ENCODE data around the gene PTPN9. TPM values are rescaled to one million over a fixed set of nuclear protein-coding genes. Genes with fewer than 3 reads are reported as not detected.

PTPN9 gene
- 10 to 100 TPM in 3 of 4 donors, 1 to 10 TPM in 1; 7.3 to 15.5 (median 10.8) TPM for total RNA-seq

DNA sequence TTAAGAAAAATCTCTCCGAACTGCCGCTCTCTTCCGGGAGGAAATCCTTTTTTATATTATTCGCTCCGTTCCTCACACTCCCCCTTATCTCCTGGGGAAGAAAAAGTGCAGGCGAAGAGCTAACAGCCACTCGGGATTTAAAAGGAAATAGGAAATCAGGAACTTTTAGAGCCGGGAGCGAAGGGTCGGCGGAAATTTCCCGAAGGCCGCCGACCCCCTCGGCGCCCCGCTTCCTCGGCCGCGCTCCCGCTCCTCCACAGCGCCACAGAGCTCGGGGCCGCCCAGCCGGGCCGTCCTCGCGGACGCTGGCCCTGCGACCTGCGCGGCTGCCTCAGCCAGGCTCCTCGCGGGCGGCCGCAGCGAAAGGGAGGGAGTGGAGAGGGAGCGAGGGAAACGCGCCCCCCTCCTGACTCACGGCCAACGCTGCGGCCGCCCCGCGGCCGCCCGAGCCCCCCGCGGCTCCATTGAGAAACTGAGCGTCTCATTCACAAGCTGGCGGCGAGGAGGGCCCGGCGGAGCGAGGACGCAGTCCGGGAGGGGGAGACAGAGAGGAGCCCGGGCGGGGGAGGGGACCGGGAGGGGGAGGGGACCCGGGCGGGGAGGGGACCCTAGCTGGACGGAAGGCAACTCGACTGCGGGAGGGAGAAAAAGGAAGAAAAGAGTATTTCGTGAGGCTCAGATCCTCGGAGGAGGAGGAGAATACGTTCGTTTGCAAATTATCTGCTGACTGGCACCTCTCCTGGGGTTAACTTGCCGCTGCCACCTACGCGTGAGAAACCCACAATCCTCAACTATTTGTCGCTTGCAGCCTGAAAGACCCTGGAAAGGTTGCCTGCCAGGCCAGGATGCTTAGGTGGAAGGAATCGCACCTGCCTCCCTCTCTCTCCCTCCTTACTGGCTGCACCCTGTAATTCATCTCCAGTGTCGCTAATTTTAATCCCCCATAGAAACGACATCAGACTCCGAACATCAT lies at the start of gene PTPN9:
TSS of gene PTPN9 (minus strand) at position 368 of the 973 bp plus-strand sequence. CDS start 539 bp downstream, outside the sequence.
- intact Hi-C loops (cut with DNase I; ENCODE audit: low total_unique reads), result no loop called here
- H3K4me3 ChIP-seq (ENCODE audit: low read depth, poor library complexity, severe bottlenecking), result peak within 1 kb of the TSS; percentile 72
- TF ChIP-seq, protein P1, sequence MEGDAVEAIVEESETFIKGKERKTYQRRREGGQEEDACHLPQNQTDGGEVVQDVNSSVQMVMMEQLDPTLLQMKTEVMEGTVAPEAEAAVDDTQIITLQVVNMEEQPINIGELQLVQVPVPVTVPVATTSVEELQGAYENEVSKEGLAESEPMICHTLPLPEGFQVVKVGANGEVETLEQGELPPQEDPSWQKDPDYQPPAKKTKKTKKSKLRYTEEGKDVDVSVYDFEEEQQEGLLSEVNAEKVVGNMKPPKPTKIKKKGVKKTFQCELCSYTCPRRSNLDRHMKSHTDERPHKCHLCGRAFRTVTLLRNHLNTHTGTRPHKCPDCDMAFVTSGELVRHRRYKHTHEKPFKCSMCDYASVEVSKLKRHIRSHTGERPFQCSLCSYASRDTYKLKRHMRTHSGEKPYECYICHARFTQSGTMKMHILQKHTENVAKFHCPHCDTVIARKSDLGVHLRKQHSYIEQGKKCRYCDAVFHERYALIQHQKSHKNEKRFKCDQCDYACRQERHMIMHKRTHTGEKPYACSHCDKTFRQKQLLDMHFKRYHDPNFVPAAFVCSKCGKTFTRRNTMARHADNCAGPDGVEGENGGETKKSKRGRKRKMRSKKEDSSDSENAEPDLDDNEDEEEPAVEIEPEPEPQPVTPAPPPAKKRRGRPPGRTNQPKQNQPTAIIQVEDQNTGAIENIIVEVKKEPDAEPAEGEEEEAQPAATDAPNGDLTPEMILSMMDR (IDR thresholded peaks at IDR 0.05), result no peak
- no peak for TF ChIP-seq POLR2A (IDR thresholded peaks at IDR 0.05)
- 1% methylated on average over 69 to 78 of the region's 78 CpGs for WGBS, 2 donors
- DNase-seq (ENCODE audit: low spot score in 2 of 2), result peak; percentile 59 to 95

- peak; percentile 93 to 99 for DNase-seq (ENCODE audit: low spot score in 2 of 2)
- intact Hi-C loops (cut with DNase I; ENCODE audit: low total_unique reads), result no loop called here
- TF ChIP-seq, protein P1 (IDR thresholded peaks at IDR 0.05), result no peak
- TF ChIP-seq POLR2A (IDR thresholded peaks at IDR 0.05), result no peak
- peak within 1 kb of the TSS; percentile 99 for H3K4me3 ChIP-seq (ENCODE audit: low read depth, poor library complexity, severe bottlenecking)
- 0 to 1% methylated on average over 23 to 43 of the region's 47 CpGs for whole genome bisulfite sequencing, 2 donors
These were observed 46.6 kb upstream of the PTPN9 start, which contains the start of gene SNUPN for GRCh38 chr15:75625542-75626347. SNUPN (minus strand) TSS chr15:75625725; CDS start chr15:75621051, 4,674 bp downstream.

DNA sequence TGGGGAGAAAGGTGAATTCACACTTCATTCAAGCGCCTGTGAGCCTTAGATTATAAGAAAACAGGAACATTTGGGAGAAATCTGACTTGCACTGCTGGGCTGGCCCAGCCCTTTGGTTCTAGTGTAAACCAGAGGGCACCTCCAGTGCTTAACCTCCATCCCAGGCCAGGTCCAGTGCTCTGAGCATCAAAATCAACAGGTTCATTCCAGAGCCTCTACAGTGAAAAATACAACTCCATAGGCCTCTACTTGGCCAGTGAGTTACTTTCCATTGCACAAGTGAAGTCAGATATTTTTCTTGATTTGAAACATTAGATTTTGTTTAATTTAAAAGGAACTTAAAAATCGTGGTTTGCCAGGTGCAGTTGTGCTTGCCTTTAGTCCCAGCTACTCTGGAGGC lies 43.4 kb upstream of the PTPN9 start:
- WGBS, 2 donors, result 71 to 78% methylated on average over 2 of the region's 2 CpGs
- H3K4me3 ChIP-seq (ENCODE audit: low read depth, poor library complexity, severe bottlenecking), result no peak overlapping the region
- DNase-seq (ENCODE audit: low spot score in 2 of 2), result no peak
- intact Hi-C loops (cut with DNase I; ENCODE audit: low total_unique reads), result no loop called here
- TF ChIP-seq, protein P1 (IDR thresholded peaks at IDR 0.05), result no peak
- TF ChIP-seq POLR2A (IDR thresholded peaks at IDR 0.05), result no peak

GRCh38 chr15:75620841-75621391 lies 41.8 kb upstream of the PTPN9 start:
- 15 to 30% methylated on average over 7 of the region's 7 CpGs for WGBS, 2 donors
- intact Hi-C loops (cut with DNase I; ENCODE audit: low total_unique reads), result no loop called here
- H3K4me3 ChIP-seq (ENCODE audit: low read depth, poor library complexity, severe bottlenecking), result no peak overlapping the region
- peak; percentile 81 to 96 for DNase-seq (ENCODE audit: low spot score in 2 of 2)
- no peak for TF ChIP-seq POLR2A (IDR thresholded peaks at IDR 0.05)
- TF ChIP-seq, protein P1 (IDR thresholded peaks at IDR 0.05), result peak in 1 of 3 donors; percentile 45

DNA sequence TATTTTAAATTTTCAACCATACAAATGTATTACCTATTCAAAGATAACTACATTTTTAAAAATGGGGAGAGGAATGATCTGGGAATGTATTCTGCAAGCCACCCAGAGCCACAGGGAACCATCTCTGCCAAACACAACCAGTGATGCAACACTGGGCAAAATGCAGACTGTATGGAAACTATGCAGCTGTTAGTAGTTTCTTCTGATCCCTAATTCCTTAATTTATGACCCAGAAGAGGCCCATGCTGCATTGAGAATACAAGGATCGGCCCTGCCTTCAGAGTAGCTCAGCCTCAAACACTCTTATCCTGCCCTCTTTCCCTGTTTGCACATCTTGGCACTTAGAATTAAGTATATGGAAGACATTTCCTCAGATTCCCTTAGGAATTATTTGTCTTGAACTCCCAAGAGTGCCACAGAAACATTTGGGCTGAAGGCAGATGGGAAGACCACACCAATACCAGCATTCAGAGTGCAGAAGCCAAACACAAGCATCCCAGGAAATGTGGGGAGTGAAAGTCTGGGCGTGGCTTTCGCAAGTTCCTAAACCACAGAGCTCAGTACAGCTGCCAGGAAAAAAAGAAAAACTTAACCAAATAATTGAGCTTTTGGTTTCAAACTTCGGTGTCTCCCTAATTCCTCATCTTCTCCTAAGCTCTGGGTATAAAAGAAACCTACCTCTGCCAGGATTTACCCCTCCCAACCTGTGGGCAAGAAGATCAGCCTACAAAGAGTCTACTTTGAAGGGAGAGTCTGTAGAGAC lies 41.1 kb upstream of the PTPN9 start:
- intact Hi-C loops (cut with DNase I; ENCODE audit: low total_unique reads), result no loop called here
- 16 to 21% methylated on average over 4 of the region's 4 CpGs for WGBS, 2 donors
- DNase-seq (ENCODE audit: low spot score in 2 of 2), result peak in 1 of 2 donors; percentile 34
- no peak overlapping the region for H3K4me3 ChIP-seq (ENCODE audit: low read depth, poor library complexity, severe bottlenecking)
- TF ChIP-seq POLR2A (IDR thresholded peaks at IDR 0.05), result no peak
- TF ChIP-seq, protein P1 (IDR thresholded peaks at IDR 0.05), result no peak
